ENCODE measurements around the gene CDH4.

GRCh38 chr20:61700595-61701140, 448.6 kb downstream of the CDH4 start:
- TF ChIP-seq CTCF (IDR thresholded peaks at IDR 0.05) (no peak), POLR2A (IDR thresholded peaks at IDR 0.05) (no peak)
